Measurements from ENCODE around the gene VWC2.

Gene VWC2

GRCh38 chr7:49852619-49853462 lies 79.4 kb downstream of the VWC2 start:
- ATAC-seq = no peak

- ATAC-seq = no peak
Observed at GRCh38 chr7:49855281-49855980, 82.0 kb downstream of the VWC2 start.

GRCh38 chr7:49860293-49860692 lies 86.9 kb downstream of the VWC2 start:
- no peak for ATAC-seq

DNA sequence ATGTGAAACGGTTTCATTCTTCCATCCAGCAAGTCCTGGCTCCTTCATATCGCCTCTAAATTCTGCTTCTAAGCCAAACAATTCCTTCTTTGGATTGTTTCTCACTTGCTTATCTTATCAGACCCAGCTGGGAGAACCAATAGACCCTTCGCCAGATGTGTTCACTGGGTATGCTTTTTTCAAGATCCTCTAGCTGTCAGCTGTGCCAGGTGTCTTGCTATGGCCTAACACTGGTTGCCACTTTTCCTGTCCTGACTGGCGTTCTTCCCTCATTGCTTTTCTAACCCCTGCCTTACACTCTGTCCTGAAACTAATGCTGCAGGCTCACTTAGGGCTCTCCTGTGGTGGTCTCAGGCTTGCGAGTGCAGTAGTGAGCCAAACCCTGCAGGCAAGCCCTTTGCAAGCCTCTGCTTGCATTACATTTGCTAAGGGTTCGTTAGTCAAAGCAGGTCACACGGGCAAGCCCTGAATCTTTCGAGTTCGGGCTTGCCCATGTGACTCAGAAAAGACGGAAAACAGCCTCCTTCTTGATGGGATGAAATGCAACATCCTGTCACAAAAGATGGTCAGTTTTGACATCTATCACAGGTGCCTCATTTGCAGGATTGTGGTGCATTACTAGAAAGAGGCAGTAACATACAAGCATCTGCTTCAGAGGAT lies 92.8 kb downstream of the VWC2 start:
- ATAC-seq = no peak

- ATAC-seq = no peak
Observed at GRCh38 chr7:49866910-49867309, 93.5 kb downstream of the VWC2 start.

- no peak for ATAC-seq
Observed at GRCh38 chr7:49873420-49873819, 100.0 kb downstream of the VWC2 start.

DNA sequence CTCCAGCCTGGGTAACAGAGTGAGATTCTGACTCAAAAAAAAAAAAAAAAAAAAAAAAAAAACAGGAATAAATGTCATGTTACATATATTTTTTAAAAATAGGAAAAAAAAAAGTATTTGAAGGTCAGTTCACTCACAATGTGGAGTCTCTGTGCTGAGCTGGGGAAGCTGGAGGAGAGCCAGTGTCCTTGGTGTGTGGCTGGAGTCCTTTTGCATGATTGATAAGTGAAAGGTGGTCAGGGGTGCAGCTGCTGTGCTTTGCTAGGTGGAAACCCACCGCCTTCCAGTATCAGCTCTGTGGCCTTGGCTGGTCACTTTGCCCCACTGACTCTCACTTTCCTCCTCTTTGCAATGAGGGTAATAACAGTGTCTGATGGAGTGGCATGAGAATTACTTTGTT lies 101.9 kb downstream of the VWC2 start:
- no peak for ATAC-seq

GRCh38 chr7:49876202-49876601 lies 102.8 kb downstream of the VWC2 start:
- ATAC-seq = no peak

GRCh38 chr7:49878089-49878488 lies 104.7 kb downstream of the VWC2 start:
- no peak for ATAC-seq

DNA sequence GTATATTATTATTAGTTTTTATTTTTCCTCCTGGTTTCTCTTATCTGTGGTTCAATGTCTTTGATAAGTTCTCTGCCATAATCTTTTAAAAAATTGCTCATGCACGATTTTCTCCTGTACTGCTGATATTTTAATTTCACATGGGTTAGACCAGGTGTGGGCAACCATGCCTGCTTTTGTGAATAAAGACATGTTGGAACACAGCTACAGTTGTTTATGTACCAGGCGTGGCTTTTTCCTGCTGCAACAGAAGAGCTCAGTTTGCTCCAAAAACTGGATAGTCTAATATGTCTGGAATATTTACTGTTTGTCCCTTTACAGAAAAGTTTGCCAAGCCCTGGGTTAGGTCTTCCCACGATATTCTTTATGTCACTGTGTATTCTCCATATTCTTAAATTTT lies 105.2 kb downstream of the VWC2 start:
- no peak for ATAC-seq

DNA sequence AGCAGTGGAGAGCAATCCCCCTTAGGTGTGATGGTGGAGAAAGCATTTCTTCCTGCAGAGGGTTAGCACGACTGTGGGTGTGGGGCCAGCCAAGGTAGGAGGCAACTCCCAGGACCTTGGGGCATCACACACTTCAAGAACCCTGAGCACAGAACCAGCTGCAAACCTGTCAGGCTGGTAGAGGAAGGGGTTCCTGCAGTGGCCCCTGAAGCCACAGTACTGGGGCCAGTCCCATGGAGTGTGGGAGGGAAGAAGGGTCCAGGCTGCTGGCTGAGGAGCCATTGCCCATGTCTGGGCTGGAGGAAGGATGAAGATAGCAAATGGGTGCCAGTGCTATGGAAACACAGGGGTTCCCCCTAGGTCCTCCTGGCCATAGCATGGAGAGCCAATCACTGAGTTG lies 110.5 kb downstream of the VWC2 start:
- ATAC-seq = no peak

- ATAC-seq = no peak
Observed at GRCh38 chr7:49885593-49886285, 112.3 kb downstream of the VWC2 start.

DNA sequence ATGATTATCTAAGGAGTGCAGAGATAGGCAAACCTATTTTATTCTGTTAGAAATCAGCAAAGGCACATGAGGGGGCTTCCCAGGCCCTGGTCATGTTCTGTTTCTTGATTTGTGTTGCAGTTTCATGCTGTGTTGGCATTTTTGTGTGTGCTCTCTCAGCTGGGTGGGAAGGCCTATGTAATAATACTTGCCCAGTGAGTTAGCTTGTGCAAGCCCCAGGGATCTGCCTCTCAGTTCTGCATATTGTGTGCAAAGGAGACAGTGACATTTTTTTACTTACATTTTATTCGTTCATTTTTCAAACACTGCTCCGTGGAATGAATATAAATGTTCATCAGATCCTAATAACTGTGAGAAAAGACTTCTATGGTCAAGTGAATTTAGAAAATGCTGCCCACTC lies 119.0 kb downstream of the VWC2 start:
- no peak for ATAC-seq

DNA sequence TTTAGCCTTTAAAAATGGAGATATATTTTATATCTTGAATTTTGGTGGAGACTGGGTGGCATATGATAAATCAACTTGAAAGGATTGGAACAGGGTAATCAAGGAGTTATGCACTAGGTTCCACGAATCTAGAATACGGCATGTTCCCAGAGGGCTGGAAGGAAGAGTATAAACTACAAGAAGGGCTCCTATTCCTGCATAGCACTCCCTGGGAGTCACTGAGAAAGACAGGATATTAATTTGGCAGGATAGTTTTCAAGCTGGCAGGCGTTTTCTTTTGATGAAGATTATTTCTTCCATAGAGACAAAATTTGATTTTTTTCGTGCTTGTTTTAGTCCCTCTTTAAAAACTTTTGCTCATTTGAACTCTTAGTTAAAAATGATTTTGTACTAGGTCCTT lies 119.7 kb downstream of the VWC2 start:
- no peak for ATAC-seq

DNA sequence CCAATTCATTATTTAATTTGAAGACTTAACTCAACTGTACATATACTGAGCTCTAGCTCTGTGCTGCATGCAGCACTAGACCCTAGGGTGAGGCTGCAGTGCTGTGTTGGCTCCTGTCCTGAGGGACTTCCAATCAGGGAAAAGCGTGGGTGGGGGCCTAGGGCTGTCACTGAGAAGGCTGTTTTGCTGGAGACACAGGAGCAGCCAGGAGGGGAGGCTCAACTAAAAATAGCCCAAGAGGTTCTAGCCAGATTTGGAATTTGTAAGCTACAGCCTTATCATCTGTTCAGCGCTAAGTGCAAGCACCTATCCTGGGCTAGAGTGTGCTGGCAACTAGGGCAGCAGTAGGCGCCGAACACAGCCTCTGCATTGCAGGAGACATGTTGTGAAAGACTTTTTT lies 121.1 kb downstream of the VWC2 start:
- no peak for ATAC-seq

DNA sequence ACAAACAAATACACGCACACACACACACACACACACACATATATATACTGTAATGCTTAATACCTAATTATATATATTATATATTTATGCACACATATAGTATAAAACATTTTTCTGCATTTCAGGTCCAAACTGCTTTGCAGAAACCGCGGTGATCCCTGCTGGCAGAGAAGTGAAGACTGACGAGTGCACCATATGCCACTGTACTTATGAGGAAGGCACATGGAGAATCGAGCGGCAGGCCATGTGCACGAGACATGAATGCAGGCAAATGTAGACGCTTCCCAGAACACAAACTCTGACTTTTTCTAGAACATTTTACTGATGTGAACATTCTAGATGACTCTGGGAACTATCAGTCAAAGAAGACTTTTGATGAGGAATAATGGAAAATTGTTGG lies 138.5 kb downstream of the VWC2 start:
- ATAC-seq = no peak

GRCh38 chr7:49926720-49927119 lies 153.3 kb downstream of the VWC2 start:
- no peak for ATAC-seq

DNA sequence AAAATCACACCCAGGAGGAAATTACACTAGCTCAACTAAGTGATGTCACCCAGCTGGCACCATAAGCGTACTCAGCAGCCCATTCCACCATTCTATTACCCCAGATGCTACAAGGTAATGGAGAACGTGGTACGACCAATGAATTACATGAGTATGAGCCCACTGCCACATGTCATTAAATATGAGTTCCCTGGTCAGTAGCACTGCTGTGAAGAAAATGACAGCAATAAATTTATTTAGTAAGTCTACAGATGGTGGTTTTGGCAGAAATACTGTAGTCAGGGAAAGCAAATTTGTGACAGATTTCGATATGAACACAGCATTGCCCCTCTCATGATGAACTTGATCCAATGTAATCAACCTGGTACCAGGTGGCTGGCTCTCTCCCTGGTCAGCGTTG lies 154.2 kb downstream of the VWC2 start:
- no peak for ATAC-seq

DNA sequence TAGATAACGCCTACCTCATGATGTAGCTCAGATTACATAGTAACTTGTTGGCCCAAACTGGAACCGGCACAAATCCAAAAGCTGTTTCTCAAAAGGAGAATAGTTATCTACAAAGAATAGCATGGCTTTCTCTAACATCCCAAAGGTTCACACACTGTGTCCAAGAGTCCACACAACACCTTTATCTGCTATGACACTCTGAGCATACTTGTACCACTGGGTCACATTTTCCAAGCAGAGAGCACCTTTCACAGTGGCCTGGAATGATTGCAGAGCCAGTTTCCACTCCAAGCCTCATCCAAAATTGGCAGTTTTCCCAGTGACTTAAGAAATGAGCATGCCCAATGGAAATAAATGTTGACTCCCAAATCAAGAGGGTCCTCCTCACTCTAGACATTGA lies 155.3 kb downstream of the VWC2 start:
- ATAC-seq = no peak

DNA sequence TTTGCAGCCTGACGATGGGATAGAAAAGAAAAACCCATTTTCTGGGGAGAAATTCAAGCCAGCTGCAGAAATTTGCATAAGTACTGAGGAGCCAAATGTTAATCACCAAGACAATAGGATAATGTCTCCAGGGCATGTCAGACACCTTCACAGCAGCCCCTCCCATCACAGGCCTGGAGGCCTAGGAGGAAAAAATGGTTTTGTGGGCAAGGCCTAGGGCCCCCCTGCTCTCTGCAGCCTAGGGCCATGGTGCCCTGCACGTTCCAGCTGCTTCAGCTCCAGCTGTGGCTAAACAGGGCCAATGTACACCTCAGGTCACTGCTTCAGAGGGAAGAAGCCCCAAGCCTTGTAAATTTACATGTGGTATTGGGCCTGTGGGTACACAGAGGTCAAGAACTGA lies 158.2 kb downstream of the VWC2 start:
- no peak for ATAC-seq

GRCh38 chr7:49937608-49938007 lies 164.2 kb downstream of the VWC2 start:
- ATAC-seq = no peak
